Liver (tissue), 9 donors: ENCODE data around the gene CBX6. TPM values are rescaled to one million over a fixed set of nuclear protein-coding genes. Genes with fewer than 3 reads are reported as not detected.

Experiments
- DNase-seq: peaks from one replicate; pipeline ENCODE4 v3.0.0-alpha.2; 2017; ENCODE audit warnings: low spot score
- H3K27ac ChIP-seq, 2 donors: one replicate each; pipeline ENCODE4 v1.7.0; 2013; ENCODE audit warnings: inconsistent platforms in 2 of 2, low read length in 2 of 2, control low read depth in 1 of 2, low read depth in 1 of 2, mild to moderate bottlenecking in 1 of 2
- H3K27me3 ChIP-seq, 4 donors: one replicate each; pipeline versions ENCODE4 v1.6.1 to v1.7.0; 2013; ENCODE audit warnings: low read length in 3 of 4, inconsistent platforms in 1 of 4, mild to moderate bottlenecking in 1 of 4, moderate library complexity in 1 of 4; ENCODE audit not compliant: control insufficient read depth in 4 of 4, insufficient read depth in 4 of 4
- H3K36me3 ChIP-seq, 4 donors: one replicate each; pipeline versions ENCODE4 v1.6.1 to v1.7.0; 2013; ENCODE audit warnings: low read length in 3 of 4, mild to moderate bottlenecking in 3 of 4, low read depth in 1 of 4, moderate library complexity in 1 of 4; ENCODE audit not compliant: control insufficient read depth in 4 of 4, insufficient read depth in 3 of 4
- H3K4me1 ChIP-seq, 4 donors: one replicate each; pipeline versions ENCODE4 v1.6.1 to v1.7.0; 2013; ENCODE audit warnings: low read length in 3 of 4, mild to moderate bottlenecking in 3 of 4, moderate library complexity in 1 of 4; ENCODE audit not compliant: control insufficient read depth in 4 of 4, insufficient read depth in 4 of 4
- H3K4me3 ChIP-seq, 3 donors: one replicate each; pipeline versions ENCODE4 v1.6.1 to v1.7.0; 2013; ENCODE audit warnings: low read length in 3 of 3, control low read depth in 1 of 3, low read depth in 1 of 3, mild to moderate bottlenecking in 1 of 3
- H3K9ac ChIP-seq, 2 donors: one replicate each; pipeline ENCODE4 v1.7.0; 2013; ENCODE audit warnings: low read length in 2 of 2, mild to moderate bottlenecking in 2 of 2, moderate library complexity in 2 of 2, control low read depth in 1 of 2, low read depth in 1 of 2
- H3K9me3 ChIP-seq, 4 donors: one replicate each; pipeline versions ENCODE4 v1.6.1 to v1.7.0; 2013; ENCODE audit warnings: low read length in 3 of 4; ENCODE audit not compliant: control insufficient read depth in 4 of 4
- CTCF ChIP-seq: fragments of 150-350 bp; IDR thresholded peaks from 2 replicates; pipeline ENCODE4 v1.5.1; 2017; ENCODE audit warnings: improper control_type of control experiment, low read depth, low read length; ENCODE audit not compliant: missing input control
- EGR1 ChIP-seq, 2 donors: IDR thresholded peaks; 2 replicates each; pipeline ENCODE4 v1.6.1; 2016 to 2018; ENCODE audit warnings: antibody characterized with exemption in 2 of 2, low read depth in 2 of 2
- FOXA1 ChIP-seq: IDR thresholded peaks from 2 replicates; pipeline ENCODE4 v1.6.1; 2016; ENCODE audit warnings: antibody characterized with exemption
- FOXA2 ChIP-seq: IDR thresholded peaks from 2 replicates; pipeline ENCODE4 v1.6.1; 2016; ENCODE audit warnings: antibody characterized with exemption
- GABPA ChIP-seq, 2 donors: IDR thresholded peaks in 1 of 2; conservative IDR thresholded peaks in 1 of 2; 2 replicates each; pipeline ENCODE4 v1.6.1; 2016; ENCODE audit warnings: antibody characterized with exemption in 2 of 2, mild to moderate bottlenecking in 1 of 2, moderate library complexity in 1 of 2
- HNF4A ChIP-seq, 2 donors: conservative IDR thresholded peaks; 2 replicates each; pipeline ENCODE4 v1.6.1; 2016; ENCODE audit warnings: antibody characterized with exemption in 2 of 2, mild to moderate bottlenecking in 2 of 2
- HNF4G ChIP-seq: IDR thresholded peaks from 2 replicates; pipeline ENCODE4 v1.6.1; 2016; ENCODE audit warnings: antibody characterized with exemption
- JUND ChIP-seq, 2 donors: IDR thresholded peaks; 2 replicates each; pipeline ENCODE4 v1.6.1; 2016; ENCODE audit warnings: antibody characterized with exemption in 2 of 2
- NR2F2 ChIP-seq: IDR thresholded peaks from 2 replicates; pipeline ENCODE4 v1.6.1; 2016; ENCODE audit warnings: antibody characterized with exemption
- RAD21 ChIP-seq, 2 donors: IDR thresholded peaks; 2 replicates each; pipeline ENCODE4 v1.6.1; 2016; ENCODE audit warnings: antibody characterized with exemption in 2 of 2, mild to moderate bottlenecking in 2 of 2
- RXRA ChIP-seq, 2 donors: IDR thresholded peaks; 2 replicates each; pipeline ENCODE4 v1.6.1; 2017 to 2018; ENCODE audit warnings: antibody characterized with exemption in 2 of 2, mild to moderate bottlenecking in 1 of 2
- SP1 ChIP-seq: IDR thresholded peaks from 2 replicates; pipeline ENCODE4 v1.6.1; 2018; ENCODE audit warnings: antibody characterized with exemption, mild to moderate bottlenecking
- TAF1 ChIP-seq: conservative IDR thresholded peaks from 2 replicates; pipeline ENCODE4 v1.6.1; 2016; ENCODE audit warnings: antibody characterized with exemption, mild to moderate bottlenecking
- YY1 ChIP-seq: IDR thresholded peaks from 2 replicates; pipeline ENCODE4 v1.6.1; 2016; ENCODE audit warnings: antibody characterized with exemption, mild to moderate bottlenecking
- WGBS: extraction: QIAGEN DNeasy Blood & Tissue Kit; methylation state at CpG from one replicate; pipeline ENCODE4 v1.1.7; 2013; 5-methylcytosine and 5-hydroxymethylcytosine counted together
- polyA plus RNA-seq, 2 donors: library from polyadenylated mRNA; stranded (reverse) in 1 of 2; unstranded in 1 of 2; fragments of 200-250 nt in 1 of 2; fragments of >200 nt in 1 of 2; fragmentation: Nextera tagmentation in 1 of 2; extraction: Ambion mirVana in 1 of 2; gene quantifications; one replicate each; pipeline versions ENCODE4 v1.2.1 to v1.2.3, GENCODE V29; 2013 to 2015
- total RNA-seq, 2 donors: library from RNA; depleted of rRNA; stranded (reverse); fragments of >200 nt; gene quantifications; one replicate each; pipeline ENCODE4 v1.2.3, GENCODE V29; 2014
- TF ChIP-seq, protein P1 (sequence below): IDR thresholded peaks from 2 replicates; pipeline ENCODE4 v1.6.1; 2016; ENCODE audit warnings: antibody characterized with exemption
- TF ChIP-seq, protein P2 (sequence below): IDR thresholded peaks from 2 replicates; pipeline ENCODE4 v1.6.1; 2016; ENCODE audit warnings: antibody characterized with exemption, mild to moderate bottlenecking
- TF ChIP-seq, protein P3 (sequence below): IDR thresholded peaks from 2 replicates; pipeline ENCODE4 v1.6.1; 2016; ENCODE audit warnings: antibody characterized with exemption
- TF ChIP-seq, protein P4 (sequence below): IDR thresholded peaks from 2 replicates; pipeline ENCODE4 v1.6.1; 2016; ENCODE audit warnings: antibody characterized with exemption
- donor health status: healthy.
- donor health status: healthy.
- donor health status: healthy.
- donor health status: healthy.
- donor health status: healthy.

The CBX6 gene
- total and polyA plus RNA-seq, 4 donors = 7.3 to 11.0 (median 10.2) TPM

DNA sequence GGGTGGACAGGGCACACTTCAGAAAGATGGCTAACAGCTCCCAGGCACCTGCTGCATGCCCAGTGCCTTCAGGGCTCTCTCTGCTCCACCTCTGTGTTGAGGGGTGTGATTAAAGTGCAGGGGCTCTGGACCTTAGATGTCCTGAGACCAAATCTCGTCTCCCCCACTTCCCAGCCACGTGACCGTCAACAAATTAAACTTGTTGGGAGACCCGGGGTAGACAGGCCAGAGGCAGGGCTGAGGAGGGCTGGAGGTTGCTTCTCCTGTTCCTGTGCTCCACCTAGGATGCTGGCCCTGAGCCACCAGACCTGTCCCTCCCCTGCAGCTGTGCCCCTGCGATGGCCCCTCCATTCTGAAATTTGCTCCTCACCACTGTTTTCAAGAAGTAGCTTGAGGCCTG lies 45.2 kb downstream of the CBX6 start:
- no peaks in the 10 kb centered on the region for H3K27me3 ChIP-seq
- H3K36me3 ChIP-seq = no peaks in the 10 kb centered on the region
- H3K9me3 ChIP-seq = peaks cover 0 to 16% (median 4%) of the 10 kb centered on the region in 4 donors
- no peak overlapping the region for H3K27ac ChIP-seq
- WGBS = 66% methylated on average over 5 of the region's 5 CpGs
- DNase-seq = no peak
- no peak overlapping the region for H3K4me3 ChIP-seq
- no peak overlapping the region for H3K9ac ChIP-seq
- no peaks in the 10 kb centered on the region for H3K4me1 ChIP-seq
- TF ChIP-seq JUND (IDR thresholded peaks at IDR 0.05) = no peak
- TF ChIP-seq TAF1 = no peak
- no peak for TF ChIP-seq EGR1 (IDR thresholded peaks at IDR 0.05; ENCODE audit: low read depth in 2 of 2)
- TF ChIP-seq, protein P1, sequence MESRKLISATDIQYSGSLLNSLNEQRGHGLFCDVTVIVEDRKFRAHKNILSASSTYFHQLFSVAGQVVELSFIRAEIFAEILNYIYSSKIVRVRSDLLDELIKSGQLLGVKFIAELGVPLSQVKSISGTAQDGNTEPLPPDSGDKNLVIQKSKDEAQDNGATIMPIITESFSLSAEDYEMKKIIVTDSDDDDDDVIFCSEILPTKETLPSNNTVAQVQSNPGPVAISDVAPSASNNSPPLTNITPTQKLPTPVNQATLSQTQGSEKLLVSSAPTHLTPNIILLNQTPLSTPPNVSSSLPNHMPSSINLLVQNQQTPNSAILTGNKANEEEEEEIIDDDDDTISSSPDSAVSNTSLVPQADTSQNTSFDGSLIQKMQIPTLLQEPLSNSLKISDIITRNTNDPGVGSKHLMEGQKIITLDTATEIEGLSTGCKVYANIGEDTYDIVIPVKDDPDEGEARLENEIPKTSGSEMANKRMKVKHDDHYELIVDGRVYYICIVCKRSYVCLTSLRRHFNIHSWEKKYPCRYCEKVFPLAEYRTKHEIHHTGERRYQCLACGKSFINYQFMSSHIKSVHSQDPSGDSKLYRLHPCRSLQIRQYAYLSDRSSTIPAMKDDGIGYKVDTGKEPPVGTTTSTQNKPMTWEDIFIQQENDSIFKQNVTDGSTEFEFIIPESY = no peak
- TF ChIP-seq FOXA1 = no peak
- TF ChIP-seq, protein P2, sequence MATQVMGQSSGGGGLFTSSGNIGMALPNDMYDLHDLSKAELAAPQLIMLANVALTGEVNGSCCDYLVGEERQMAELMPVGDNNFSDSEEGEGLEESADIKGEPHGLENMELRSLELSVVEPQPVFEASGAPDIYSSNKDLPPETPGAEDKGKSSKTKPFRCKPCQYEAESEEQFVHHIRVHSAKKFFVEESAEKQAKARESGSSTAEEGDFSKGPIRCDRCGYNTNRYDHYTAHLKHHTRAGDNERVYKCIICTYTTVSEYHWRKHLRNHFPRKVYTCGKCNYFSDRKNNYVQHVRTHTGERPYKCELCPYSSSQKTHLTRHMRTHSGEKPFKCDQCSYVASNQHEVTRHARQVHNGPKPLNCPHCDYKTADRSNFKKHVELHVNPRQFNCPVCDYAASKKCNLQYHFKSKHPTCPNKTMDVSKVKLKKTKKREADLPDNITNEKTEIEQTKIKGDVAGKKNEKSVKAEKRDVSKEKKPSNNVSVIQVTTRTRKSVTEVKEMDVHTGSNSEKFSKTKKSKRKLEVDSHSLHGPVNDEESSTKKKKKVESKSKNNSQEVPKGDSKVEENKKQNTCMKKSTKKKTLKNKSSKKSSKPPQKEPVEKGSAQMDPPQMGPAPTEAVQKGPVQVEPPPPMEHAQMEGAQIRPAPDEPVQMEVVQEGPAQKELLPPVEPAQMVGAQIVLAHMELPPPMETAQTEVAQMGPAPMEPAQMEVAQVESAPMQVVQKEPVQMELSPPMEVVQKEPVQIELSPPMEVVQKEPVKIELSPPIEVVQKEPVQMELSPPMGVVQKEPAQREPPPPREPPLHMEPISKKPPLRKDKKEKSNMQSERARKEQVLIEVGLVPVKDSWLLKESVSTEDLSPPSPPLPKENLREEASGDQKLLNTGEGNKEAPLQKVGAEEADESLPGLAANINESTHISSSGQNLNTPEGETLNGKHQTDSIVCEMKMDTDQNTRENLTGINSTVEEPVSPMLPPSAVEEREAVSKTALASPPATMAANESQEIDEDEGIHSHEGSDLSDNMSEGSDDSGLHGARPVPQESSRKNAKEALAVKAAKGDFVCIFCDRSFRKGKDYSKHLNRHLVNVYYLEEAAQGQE = no peak
- TF ChIP-seq RAD21 (IDR thresholded peaks at IDR 0.05) = no peak
- no peak for TF ChIP-seq RXRA (IDR thresholded peaks at IDR 0.05)
- TF ChIP-seq, protein P3, sequence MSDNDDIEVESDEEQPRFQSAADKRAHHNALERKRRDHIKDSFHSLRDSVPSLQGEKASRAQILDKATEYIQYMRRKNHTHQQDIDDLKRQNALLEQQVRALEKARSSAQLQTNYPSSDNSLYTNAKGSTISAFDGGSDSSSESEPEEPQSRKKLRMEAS = no peak
- TF ChIP-seq SP1 = no peak
- no peak for TF ChIP-seq NR2F2
- TF ChIP-seq YY1 = no peak
- TF ChIP-seq, protein P4, sequence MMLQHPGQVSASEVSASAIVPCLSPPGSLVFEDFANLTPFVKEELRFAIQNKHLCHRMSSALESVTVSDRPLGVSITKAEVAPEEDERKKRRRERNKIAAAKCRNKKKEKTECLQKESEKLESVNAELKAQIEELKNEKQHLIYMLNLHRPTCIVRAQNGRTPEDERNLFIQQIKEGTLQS = no peak
- TF ChIP-seq GABPA (IDR thresholded peaks at IDR 0.05 in 1 of 2, conservative IDR thresholded peaks at IDR 0.05 in 1 of 2) = no peak

DNA sequence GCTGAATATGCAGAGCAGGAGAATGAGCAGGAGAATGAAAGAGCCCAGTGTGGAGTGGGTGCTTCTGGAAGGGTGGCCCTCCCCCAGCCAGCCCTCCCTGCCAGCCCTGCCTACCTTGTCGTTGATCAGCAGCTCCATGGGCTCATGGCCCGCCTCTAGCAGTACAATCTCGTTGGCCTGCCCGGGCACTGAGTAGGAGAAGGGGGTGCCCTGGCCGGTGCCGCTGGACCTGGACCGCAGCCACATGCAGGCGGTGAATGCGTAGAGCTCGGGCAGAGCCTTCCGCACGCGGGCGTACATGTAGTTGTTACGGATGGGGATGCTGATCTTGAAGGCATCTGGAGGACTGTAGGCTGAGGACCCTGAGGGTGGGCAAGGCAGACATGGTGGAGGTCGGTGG lies 45.6 kb downstream of the CBX6 start:
- peaks cover 0 to 16% (median 4%) of the 10 kb centered on the region in 4 donors for H3K9me3 ChIP-seq
- WGBS = 90% methylated on average over 16 of the region's 16 CpGs
- H3K27me3 ChIP-seq = no peaks in the 10 kb centered on the region
- no peaks in the 10 kb centered on the region for H3K4me1 ChIP-seq
- no peak overlapping the region for H3K4me3 ChIP-seq
- H3K27ac ChIP-seq = no peak overlapping the region
- H3K9ac ChIP-seq = no peak overlapping the region
- no peak for DNase-seq
- H3K36me3 ChIP-seq = no peaks in the 10 kb centered on the region
- TF ChIP-seq RXRA (IDR thresholded peaks at IDR 0.05) (no peak), RAD21 (IDR thresholded peaks at IDR 0.05) (no peak), HNF4A (conservative IDR thresholded peaks at IDR 0.05) (no peak), CTCF (no peak), YY1 (no peak), SP1 (no peak), NR2F2 (no peak), EGR1 (IDR thresholded peaks at IDR 0.05; ENCODE audit: low read depth in 2 of 2) (no peak), GABPA (IDR thresholded peaks at IDR 0.05 in 1 of 2, conservative IDR thresholded peaks at IDR 0.05 in 1 of 2) (no peak), HNF4G (no peak), FOXA1 (no peak), TAF1 (no peak), FOXA2 (no peak), JUND (IDR thresholded peaks at IDR 0.05) (no peak)
- TF ChIP-seq, protein P2 = no peak
- TF ChIP-seq, protein P3 = no peak
- TF ChIP-seq, protein P4 = no peak
